ENCODE measurements around the gene DGUOK. TPM values are rescaled to one million over a fixed set of nuclear protein-coding genes. Genes with fewer than 3 reads are reported as not detected.
"Not testable (repeated sequence)": the region's sequence is repeated elsewhere in the genome, so short reads cannot be mapped to it uniquely, and the experiment has no call there.

DGUOK gene
- total RNA-seq, 2 experiments from 2014 or later, result 112 to 115 TPM

DNA sequence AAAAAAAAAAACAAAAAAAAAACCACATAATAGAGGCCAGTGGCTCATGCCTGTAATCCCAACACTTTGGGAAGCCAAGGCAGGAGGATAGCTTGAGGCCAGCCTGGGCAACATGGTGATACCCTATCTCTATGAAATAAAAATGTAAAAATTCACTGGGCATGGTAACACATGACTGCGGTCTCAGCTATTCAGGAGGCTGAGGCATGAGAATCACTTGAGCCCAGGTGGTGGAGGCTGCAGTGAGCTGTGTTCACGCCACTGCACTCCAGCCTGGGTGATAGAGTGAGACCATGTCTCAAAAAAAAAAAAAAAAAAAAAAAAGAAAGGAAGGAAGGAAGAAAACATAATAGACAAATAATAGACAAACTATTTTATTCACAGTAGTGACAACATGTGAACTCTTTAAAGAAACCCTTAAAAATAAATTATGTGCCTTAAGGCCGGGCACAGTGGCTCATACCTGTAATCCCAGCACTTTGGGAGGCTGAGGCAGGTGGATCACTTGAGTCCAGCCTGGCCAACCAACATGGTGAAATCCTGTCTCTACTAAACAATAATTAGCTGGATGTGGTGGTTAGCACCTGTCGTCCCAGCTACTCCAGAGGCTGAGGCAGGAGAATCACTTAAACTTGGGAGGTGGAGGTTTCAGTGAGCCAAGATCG is 22.6 kb upstream of the DGUOK start:
- not testable (repeated sequence) for H3K27ac Mint-ChIP-seq; H3K36me3 Mint-ChIP-seq (ENCODE audit: low read depth); H3K4me3 Mint-ChIP-seq; H3K4me1 Mint-ChIP-seq (ENCODE audit: low read depth); H3K27me3 Mint-ChIP-seq (ENCODE audit: low read depth); H3K9me3 Mint-ChIP-seq; DNase-seq
- CTCF ChIA-PET, result interaction anchor here (0.7 to 1.9 kb wide), 3 partner anchors 14 to 243 kb away, joined by 3 to 4 read pairs (median 3); no protein-coding TSS in a partner anchor
- intact Hi-C loops (cut with micrococcal nuclease), result loop anchor here (10.0 kb wide), 1 partner anchor 201 kb away; no protein-coding TSS in a partner anchor

DNA sequence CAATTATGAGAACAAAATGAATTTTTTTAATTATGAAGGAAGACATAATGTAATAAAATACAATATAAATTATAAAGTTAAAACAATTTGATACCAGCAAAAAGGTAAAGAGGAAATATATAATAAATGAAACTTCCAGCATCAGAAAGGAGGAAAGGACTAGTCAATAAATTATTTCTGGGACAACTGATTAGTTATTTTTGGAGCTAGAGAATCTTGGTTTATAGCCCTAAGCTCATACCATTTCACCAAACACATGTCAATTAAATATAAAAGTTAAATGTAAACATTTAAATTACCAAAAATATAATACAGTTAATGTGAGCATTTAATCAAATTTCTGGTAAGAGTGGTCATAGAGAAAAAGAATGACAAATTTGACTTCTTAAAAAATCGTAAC is 21.7 kb upstream of the DGUOK start:
- Mint-ChIP-seq H3K9me3 (no peaks in the 10 kb centered on the region), H3K4me3 (no peak overlapping the region), H3K36me3 (ENCODE audit: low read depth) (no peaks in the 10 kb centered on the region), H3K27ac (no peak overlapping the region), H3K4me1 (ENCODE audit: low read depth) (peaks cover 5% of the 10 kb centered on the region), H3K27me3 (ENCODE audit: low read depth) (no peaks in the 10 kb centered on the region)
- no peak for DNase-seq
- intact Hi-C loops (cut with micrococcal nuclease), result loop anchor here (10.0 kb wide), 1 partner anchor 200 kb away; no protein-coding TSS in a partner anchor
- CTCF ChIA-PET, result interaction anchor here (0.8 kb wide), 1 partner anchor 242 kb away, joined by 3 read pairs; no protein-coding TSS in a partner anchor

DNA sequence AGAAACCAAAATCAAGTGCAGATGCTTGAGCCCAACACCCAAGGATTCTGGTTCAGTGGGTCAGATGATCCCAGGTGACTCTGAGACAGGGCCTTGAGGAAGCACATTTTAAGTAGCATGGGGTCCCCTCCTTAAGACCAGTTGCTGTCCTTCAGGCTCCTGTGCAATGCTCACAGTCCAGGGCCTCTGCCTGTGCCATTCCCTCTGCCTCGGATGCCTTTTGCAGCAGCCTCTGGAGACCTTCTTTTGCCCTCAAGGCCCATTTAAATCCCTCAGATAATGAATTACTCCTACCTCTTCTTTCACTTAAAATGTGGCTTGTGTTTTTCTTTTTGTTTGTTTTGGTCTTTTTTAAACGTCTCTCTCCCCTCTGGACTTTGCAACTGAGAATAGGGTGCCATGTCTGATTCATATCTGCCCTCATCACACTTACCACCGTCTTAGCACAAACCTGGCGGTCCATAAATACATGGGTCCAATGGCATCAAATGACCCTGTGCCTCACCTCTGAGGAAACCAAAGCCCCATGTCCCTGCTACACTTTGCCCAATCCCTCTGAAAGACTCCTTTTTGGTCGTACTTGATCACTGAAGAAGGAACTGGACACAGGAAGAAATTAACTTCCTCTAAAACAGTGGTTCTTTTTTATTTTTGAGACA is 19.7 kb upstream of the DGUOK start:
- CTCF ChIA-PET, result interaction anchor here (0.9 to 5.9 kb wide), 7 partner anchors 10 to 248 kb away, joined by 3 to 35 read pairs (median 4); no protein-coding TSS in a partner anchor
- Mint-ChIP-seq H3K9me3 (no peaks in the 10 kb centered on the region), H3K4me1 (ENCODE audit: low read depth) (peaks cover 5% of the 10 kb centered on the region), H3K36me3 (ENCODE audit: low read depth) (no peaks in the 10 kb centered on the region), H3K27me3 (ENCODE audit: low read depth) (no peaks in the 10 kb centered on the region), H3K27ac (no peak overlapping the region), H3K4me3 (no peak overlapping the region)
- DNase-seq, result no peak
- intact Hi-C loops (cut with micrococcal nuclease), result loop anchor here (10.0 kb wide), 1 partner anchor 198 kb away; no protein-coding TSS in a partner anchor

DNA sequence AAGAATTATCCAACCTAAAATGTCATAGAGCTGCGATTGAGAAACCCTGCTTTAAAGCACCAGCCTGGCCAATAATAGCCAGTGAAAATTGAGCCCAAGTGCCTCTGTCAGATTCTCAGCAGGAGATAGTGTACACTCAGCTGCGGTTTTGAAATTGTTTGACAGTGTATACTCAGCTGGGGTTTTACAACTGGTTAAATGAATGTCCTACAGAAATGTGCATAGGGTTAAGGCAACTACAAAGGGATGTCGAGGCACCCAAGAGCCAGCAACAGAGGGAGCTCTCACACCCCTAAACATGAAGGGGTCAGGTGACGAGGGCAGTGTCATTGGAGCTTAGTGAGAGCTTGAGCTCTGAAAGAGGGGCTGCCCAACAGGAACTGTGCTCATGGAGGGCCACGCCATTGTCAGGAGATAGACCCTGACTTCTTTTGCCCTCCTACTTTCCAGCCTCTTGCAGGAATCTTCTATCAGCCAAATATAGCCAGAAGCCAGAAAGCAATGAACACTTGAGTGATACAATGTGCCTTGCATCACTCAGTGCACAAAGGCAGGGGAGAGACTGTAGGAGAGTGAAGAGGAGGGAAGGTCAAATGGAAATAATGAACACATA is 18.7 kb upstream of the DGUOK start:
- H3K4me3 Mint-ChIP-seq, result no peak overlapping the region
- H3K27me3 Mint-ChIP-seq (ENCODE audit: low read depth), result no peaks in the 10 kb centered on the region
- H3K36me3 Mint-ChIP-seq (ENCODE audit: low read depth), result no peaks in the 10 kb centered on the region
- intact Hi-C loops (cut with micrococcal nuclease), result loop anchor here (1.0 to 10.0 kb wide), 4 partner anchors 79 to 239 kb away; partner anchors contain the start of gene BOLA3
- peak; percentile 79 for DNase-seq
- H3K27ac Mint-ChIP-seq, result no peak overlapping the region
- H3K4me1 Mint-ChIP-seq (ENCODE audit: low read depth), result peaks cover 5% of the 10 kb centered on the region
- CTCF ChIA-PET, result interaction anchor here (0.6 to 5.9 kb wide), 22 partner anchors 9 to 270 kb away, joined by 3 to 35 read pairs (median 4); partner anchors contain the start of genes BOLA3, MOB1A and STAMBP
- H3K9me3 Mint-ChIP-seq, result no peaks in the 10 kb centered on the region

DNA sequence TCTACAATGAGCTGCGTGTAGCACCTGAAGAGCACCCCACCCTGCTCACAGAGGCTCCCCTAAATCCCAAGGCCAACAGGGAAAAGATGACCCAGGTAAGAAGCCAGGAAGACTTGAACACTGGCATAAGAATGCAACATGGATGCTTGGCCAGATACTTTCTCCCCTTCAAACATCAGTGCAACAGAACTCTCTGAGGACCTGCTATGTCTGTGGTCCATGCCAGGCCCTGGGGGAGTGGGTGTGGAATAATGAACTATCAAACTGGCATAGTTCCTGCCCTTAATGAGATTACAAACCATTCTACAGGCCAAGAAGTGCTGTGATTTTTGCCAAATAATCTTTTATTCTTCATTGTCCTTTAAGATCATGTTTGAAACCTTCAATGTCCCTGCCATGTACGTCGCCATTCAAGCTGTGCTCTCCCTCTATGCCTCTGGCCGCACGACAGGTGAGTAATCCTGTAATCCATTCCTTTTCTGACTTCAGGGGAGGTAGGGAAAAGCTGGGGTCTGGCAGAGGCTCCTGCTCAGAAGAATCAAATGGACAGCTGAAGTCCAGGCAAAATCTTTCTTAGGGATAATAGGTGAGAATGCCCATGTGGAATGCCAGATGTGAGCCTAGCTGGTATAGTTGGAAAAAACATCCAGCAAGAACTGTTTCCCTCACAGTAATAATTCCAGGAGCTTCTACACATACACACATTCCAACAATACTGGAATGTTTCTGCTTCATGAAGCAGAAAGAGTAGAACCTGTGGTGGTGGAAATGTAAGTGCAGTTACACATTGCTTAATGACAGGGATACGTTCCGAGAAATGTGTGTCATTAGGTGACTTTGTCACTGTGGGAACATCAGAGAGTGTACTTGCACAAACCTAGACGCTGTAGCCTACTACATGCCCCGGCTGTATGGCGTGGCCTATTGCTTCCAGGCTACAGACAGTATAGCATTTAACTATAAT is 17.7 kb upstream of the DGUOK start:
- H3K9me3 Mint-ChIP-seq, result no peaks in the 10 kb centered on the region
- H3K27ac Mint-ChIP-seq, result no peak overlapping the region
- H3K4me1 Mint-ChIP-seq (ENCODE audit: low read depth), result peaks cover 5% of the 10 kb centered on the region
- H3K36me3 Mint-ChIP-seq (ENCODE audit: low read depth), result no peaks in the 10 kb centered on the region
- CTCF ChIA-PET, result interaction anchor here (0.6 to 5.9 kb wide), 12 partner anchors 12 to 269 kb away, joined by 3 to 35 read pairs (median 5); partner anchors contain the start of genes BOLA3, MOB1A and STAMBP
- intact Hi-C loops (cut with micrococcal nuclease), result loop anchor here (1.0 to 10.0 kb wide), 4 partner anchors 78 to 238 kb away; partner anchors contain the start of gene BOLA3
- no peak overlapping the region for H3K4me3 Mint-ChIP-seq
- DNase-seq, result no peak
- no peaks in the 10 kb centered on the region for H3K27me3 Mint-ChIP-seq (ENCODE audit: low read depth)

DNA sequence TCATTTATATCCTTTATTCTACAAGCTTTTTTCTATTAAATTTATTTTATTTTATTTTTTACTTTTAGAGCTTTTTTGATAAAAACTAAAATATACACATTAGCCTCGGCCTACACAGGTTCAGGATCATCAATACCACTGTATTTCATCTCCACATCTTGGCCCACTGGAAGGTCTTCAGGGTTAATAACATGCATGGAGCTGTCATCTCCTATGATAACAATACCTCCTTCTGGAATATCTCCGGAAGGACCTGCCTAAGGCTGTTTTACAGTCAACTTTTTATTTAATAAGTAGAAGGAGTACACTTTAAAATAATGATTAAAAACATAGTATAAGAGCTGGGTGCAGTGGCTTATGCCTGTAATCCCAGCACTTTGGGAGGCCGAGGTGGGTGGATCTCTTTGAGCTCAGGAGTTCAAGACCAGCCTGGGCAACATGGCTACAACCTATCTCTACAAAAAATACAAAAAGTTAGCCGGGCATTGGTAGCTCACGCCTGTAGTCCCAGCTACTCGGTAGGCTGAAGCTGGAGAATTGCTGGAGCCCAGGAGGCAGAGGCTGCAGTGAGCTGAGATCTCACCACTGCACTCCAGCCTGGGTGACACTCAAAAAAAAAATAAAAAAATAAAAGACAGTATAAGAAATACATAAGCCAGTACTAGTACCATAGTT is 15.7 kb upstream of the DGUOK start:
- Mint-ChIP-seq H3K27me3 (ENCODE audit: low read depth) (no peaks in the 10 kb centered on the region), H3K4me1 (ENCODE audit: low read depth) (peaks cover 5% of the 10 kb centered on the region), H3K4me3 (no peak overlapping the region), H3K36me3 (ENCODE audit: low read depth) (no peaks in the 10 kb centered on the region), H3K27ac (no peak overlapping the region), H3K9me3 (no peaks in the 10 kb centered on the region)
- CTCF ChIA-PET, result interaction anchor here (0.6 to 5.9 kb wide), 8 partner anchors 12 to 423 kb away, joined by 3 to 35 read pairs (median 4); partner anchors contain the start of gene BOLA3
- no peak for DNase-seq
- intact Hi-C loops (cut with micrococcal nuclease), result no loop called here

DNA sequence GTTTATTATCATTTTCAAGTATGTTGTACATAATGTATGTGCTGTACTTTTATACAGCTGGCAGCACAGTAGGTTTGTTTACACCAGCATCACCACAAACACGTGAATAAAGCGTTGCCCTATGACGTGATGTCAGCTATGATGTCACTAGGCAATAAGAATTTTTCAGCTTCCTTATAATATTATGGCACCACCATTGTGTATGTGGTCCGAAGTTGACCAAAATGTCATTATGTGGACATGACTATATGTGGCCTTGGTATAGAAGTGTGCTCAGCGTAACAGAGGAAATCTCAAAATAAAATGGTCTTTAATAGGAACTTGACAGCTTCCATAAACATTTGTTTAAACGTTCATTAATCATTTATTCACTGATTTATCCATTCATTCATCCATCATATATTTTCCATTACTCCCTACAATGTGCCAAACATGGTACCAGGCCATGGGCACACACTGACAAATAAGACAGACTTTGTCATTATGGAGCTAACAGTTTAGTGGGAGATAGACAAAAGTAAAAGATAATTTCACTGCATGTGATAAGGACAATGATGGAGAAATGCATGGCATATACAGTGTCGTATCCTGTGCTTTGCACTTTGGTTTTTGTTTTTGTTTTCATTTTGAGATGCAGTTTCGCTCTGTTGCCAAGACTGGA is 15.0 kb upstream of the DGUOK start:
- H3K4me3 Mint-ChIP-seq, result no peak overlapping the region
- CTCF ChIA-PET, result interaction anchor here (0.6 to 5.9 kb wide), 6 partner anchors 12 to 209 kb away, joined by 3 to 35 read pairs (median 4); no protein-coding TSS in a partner anchor
- DNase-seq, result no peak
- peaks cover 5% of the 10 kb centered on the region for H3K4me1 Mint-ChIP-seq (ENCODE audit: low read depth)
- H3K36me3 Mint-ChIP-seq (ENCODE audit: low read depth), result no peaks in the 10 kb centered on the region
- H3K27me3 Mint-ChIP-seq (ENCODE audit: low read depth), result no peaks in the 10 kb centered on the region
- intact Hi-C loops (cut with micrococcal nuclease), result no loop called here
- no peaks in the 10 kb centered on the region for H3K9me3 Mint-ChIP-seq
- no peak overlapping the region for H3K27ac Mint-ChIP-seq

DNA sequence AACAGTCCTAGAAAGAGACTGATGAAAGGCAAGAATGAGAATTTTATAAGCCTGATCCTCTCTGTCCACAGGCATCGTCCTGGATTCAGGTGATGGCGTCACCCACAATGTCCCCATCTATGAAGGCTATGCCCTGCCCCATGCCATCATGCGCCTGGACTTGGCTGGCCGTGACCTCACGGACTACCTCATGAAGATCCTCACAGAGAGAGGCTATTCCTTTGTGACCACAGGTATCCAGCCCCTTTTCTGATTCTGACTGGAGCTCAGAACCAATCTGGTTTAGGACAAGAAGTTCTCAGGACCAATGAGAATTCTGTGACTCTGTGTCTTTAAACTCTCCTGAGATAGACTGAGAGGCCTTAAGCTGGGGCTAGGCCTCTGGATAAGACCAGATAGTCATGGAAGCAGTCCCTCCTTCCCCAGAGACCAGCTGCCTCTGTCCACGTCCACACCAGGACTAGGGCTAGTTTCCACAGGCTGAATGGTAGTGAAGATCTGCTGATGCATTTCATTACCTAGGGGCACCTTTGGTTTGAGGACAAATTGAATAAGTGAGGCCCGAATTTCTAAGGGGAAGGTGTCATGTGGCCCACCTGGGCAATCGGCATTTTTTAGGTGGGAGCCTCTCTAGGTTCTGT is 13.1 kb upstream of the DGUOK start:
- Mint-ChIP-seq H3K4me3 (no peak overlapping the region), H3K4me1 (ENCODE audit: low read depth) (no peaks in the 10 kb centered on the region), H3K27ac (no peak overlapping the region), H3K9me3 (no peaks in the 10 kb centered on the region), H3K27me3 (ENCODE audit: low read depth) (no peaks in the 10 kb centered on the region), H3K36me3 (ENCODE audit: low read depth) (no peaks in the 10 kb centered on the region)
- CTCF ChIA-PET, result interaction anchor here (1.1 kb wide), 1 partner anchor 89 kb away, joined by 6 read pairs; no protein-coding TSS in a partner anchor
- DNase-seq, result no peak
- intact Hi-C loops (cut with micrococcal nuclease), result no loop called here

DNA sequence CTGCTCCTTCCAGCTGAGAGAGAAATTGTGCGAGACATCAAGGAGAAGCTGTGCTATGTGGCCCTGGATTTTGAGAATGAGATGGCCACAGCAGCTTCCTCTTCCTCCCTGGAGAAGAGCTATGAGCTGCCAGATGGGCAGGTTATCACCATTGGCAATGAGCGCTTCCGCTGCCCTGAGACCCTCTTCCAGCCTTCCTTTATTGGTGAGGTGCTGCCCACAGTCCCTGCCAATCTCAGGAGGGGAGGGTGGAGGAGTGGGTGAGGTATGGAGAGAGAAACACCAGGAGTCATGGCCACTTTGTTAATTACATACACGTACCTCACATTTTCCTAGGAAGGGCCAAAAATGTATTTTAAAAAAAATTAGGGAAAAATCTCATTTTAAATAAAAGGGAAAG is 12.0 kb upstream of the DGUOK start:
- Mint-ChIP-seq H3K4me1 (ENCODE audit: low read depth) (no peaks in the 10 kb centered on the region), H3K4me3 (no peak overlapping the region), H3K27me3 (ENCODE audit: low read depth) (no peaks in the 10 kb centered on the region), H3K9me3 (no peaks in the 10 kb centered on the region), H3K27ac (no peak overlapping the region), H3K36me3 (ENCODE audit: low read depth) (no peaks in the 10 kb centered on the region)
- DNase-seq, result no peak
- CTCF ChIA-PET, result interaction anchor here (0.7 kb wide), 1 partner anchor 228 kb away, joined by 3 read pairs; no protein-coding TSS in a partner anchor
- intact Hi-C loops (cut with micrococcal nuclease), result no loop called here

DNA sequence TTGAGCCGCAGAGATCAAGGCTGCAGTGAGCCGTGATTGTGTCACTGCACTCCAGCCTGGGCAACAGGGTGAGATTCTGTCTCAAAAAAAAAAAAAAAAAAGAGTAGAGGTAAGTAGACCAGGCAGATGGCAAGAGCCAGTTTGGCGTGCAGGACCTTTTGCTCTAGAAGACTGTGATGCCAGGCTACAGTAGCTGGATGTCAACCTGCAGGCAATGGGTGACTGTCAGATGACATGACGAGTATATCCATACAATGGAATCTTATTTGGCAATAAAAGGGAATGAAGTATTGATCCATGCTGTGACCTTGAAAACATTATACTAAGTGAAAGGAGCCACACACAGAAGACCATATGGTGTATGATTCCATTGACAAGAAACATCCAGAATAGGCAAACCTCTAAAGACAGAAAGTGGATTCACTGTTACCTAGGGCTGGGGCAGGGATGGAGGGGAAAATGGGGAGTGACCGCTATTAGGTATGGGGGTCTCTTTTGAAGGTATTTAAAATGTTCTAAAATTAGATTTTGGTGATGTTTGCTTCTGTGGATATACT is 11.2 kb upstream of the DGUOK start:
- CTCF ChIA-PET, result interaction anchor here (2.8 kb wide), 1 partner anchor 8 kb away, joined by 8 read pairs; no protein-coding TSS in a partner anchor
- H3K27me3 Mint-ChIP-seq (ENCODE audit: low read depth), result no peaks in the 10 kb centered on the region
- intact Hi-C loops (cut with micrococcal nuclease), result no loop called here
- DNase-seq, result no peak
- H3K9me3 Mint-ChIP-seq, result no peaks in the 10 kb centered on the region
- no peak overlapping the region for H3K4me3 Mint-ChIP-seq
- H3K4me1 Mint-ChIP-seq (ENCODE audit: low read depth), result no peaks in the 10 kb centered on the region
- no peak overlapping the region for H3K27ac Mint-ChIP-seq
- no peaks in the 10 kb centered on the region for H3K36me3 Mint-ChIP-seq (ENCODE audit: low read depth)
